ENCODE results near the gene ASB2. TPM values are rescaled to one million over a fixed set of nuclear protein-coding genes. Genes with fewer than 3 reads are reported as not detected.

Gene ASB2
- total RNA-seq, 1 donor: 1.1 TPM

GRCh38 chr14:93884950-93885349 is 91.4 kb downstream of the ASB2 start:
- no peak for DNase-seq (ENCODE audit: low read depth in 2 of 3, low spot score in 2 of 3)

Small RNA genes lying within 50 kb of the gene (small RNA-seq; reads per million reads assigned to genes)
- gene MIR4506: not detected

Other genes with a start within 250 kb of the ASB2 start
- not detected for gene PRIMA1, start 188.1 kb downstream of the ASB2 start, total RNA-seq
- gene FAM181A, start 49.2 kb downstream of the ASB2 start, total RNA-seq: not detected
- gene CCDC197, start 20.7 kb upstream of the ASB2 start, total RNA-seq: not detected
- gene OTUB2, start 49.8 kb upstream of the ASB2 start, total RNA-seq: 0.54 TPM
- gene DDX24, start 104.6 kb upstream of the ASB2 start, total RNA-seq: 81.3 TPM
- 14.8 TPM for gene IFI27L1, start 104.7 kb upstream of the ASB2 start, total RNA-seq
- 1.6 TPM for gene IFI27, start 134.2 kb upstream of the ASB2 start, total RNA-seq
- gene IFI27L2, start 153.0 kb upstream of the ASB2 start, total RNA-seq: 64.6 TPM
- gene PPP4R4, start 197.8 kb upstream of the ASB2 start, total RNA-seq: under 0.01 TPM